ENCODE measurements around the gene JPH2.
"Not testable (repeated sequence)": the region's sequence is repeated elsewhere in the genome, so short reads cannot be mapped to it uniquely, and the experiment has no call there.

DNA sequence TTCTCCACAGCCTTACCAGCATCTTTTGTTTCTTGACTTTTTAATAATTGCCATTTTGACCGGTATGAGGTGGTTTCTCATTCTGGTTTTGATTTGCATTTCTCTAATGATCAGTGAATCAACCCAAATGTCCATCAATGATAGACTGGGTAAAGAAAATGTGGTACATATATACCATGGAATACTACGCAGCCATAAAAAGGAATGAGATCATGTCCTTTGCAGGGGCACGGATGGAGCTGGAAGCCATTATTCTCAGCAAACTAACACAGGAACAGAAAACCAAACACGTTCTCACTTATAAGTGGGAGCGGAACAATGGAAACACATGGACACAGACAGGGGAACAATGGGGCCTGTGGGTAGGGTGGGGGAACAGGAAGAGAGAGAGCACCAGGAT, 4.7 kb upstream of the JPH2 start:
- TF ChIP-seq POLR2A, POLR2AphosphoS5 (IDR thresholded peaks at IDR 0.05): not testable (repeated sequence)
